GM21390 (cell line): ENCODE data around the gene ATP1A3.
"Not testable (repeated sequence)": the region's sequence is repeated elsewhere in the genome, so short reads cannot be mapped to it uniquely, and the experiment has no call there.

Source experiments
- ATAC-seq: cut with Tn5 transposase; IDR thresholded peaks from one replicate; pipeline ENCODE4 v1.9.1; 2021; ENCODE audit not compliant: unreplicated experiment

Gene ATP1A3

GRCh38 chr19:42012747-42013146 is 18.7 kb upstream of the ATP1A3 start:
- ATAC-seq: not testable (repeated sequence)

GRCh38 chr19:42010245-42011126 is 16.5 kb upstream of the ATP1A3 start:
- ATAC-seq: no peak

DNA sequence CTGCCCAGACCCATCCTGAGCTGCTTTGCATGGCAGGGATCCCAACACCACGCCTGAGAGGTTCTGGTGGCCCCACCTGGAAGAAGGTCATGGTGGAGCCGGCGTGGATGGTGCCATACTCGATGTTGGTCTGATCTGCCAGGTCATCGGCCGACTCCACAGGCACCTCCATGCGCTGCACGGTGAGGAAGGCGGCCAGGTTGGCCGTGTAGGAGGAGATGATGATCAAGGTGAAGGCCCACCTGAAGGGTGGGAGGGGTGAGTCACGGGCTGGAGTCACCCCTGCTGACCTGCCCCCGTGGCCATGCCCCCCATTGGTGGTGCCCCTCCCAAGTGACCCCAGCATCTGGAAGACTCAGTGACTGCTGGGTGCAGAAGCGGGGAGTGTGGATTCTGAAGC is 12.5 kb upstream of the ATP1A3 start:
- no peak for ATAC-seq

DNA sequence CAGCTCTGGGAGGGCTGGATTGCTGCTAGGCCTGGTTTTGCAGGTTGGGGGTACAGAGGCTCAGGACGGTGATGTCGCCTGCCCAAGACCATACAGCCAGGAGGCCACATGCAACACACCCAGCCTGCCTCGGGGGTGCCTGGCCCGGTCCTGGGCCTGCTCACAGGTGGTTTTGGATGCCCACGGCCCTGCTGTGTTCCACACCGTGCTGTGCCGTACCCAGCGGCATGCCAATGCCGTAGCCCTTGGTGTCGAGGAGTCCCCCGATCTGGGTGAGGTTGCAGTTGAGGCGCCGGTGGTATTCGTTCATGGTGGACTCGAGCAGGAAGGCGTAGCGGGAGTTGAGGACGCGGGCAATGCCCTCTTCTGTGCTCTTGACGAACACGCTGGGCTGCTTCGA is 11.5 kb upstream of the ATP1A3 start:
- no peak for ATAC-seq

DNA sequence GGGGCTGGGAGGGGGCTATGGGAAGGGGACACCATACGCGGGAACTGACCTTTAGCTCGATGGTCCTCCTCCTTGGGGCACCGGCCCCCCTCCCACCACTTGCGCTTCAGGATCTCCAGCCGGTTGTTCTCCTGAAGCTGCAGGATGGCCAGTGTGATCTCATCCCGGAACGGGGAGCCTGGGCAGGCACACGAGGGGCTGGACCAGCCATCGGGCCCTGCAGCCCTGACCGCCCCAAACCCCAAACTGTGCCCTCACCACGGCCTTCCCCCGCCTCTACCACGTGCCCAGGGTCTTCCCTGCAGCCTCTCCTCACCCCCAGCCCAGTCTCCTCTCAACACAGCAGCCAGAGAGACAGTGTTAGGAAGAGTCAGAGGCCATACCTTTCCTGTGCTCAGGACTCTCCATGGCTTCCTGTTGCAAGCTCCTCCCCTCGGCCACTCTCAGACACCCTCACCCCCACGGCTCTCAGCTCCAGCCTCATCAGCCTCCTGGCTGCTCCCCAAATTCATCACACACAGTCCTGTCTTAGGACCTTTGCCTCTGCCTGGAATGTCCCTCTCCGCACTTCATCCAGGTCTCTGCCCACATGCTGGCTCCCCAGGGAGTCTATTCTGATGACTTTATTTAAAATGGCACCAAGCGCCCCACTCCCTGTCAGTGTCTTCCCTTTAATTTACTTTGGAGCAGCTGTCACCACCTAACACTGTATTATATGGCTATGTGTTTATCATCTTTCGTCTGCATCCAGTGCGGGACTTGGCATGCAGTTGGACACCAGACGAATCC is 9.7 kb upstream of the ATP1A3 start:
- no peak for ATAC-seq

DNA sequence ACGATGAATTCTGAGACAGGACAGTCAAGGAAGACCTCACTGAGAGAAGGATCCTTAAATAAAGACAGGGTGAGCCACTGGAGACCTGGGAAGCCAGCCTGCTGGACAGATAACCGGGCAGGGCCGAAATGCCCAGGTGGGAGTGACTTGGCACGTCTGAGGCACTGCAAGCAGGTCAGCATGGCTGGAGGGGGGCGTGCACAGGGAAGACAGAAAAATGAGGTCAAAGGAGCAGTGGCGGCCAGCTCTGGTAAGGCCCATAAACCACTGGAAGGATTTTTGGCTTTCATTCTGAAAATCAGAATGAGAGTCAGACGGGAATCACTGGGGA is 5.8 kb upstream of the ATP1A3 start:
- ATAC-seq: no peak

GRCh38 chr19:41999071-41999877 is 5.2 kb upstream of the ATP1A3 start:
- no peak for ATAC-seq

DNA sequence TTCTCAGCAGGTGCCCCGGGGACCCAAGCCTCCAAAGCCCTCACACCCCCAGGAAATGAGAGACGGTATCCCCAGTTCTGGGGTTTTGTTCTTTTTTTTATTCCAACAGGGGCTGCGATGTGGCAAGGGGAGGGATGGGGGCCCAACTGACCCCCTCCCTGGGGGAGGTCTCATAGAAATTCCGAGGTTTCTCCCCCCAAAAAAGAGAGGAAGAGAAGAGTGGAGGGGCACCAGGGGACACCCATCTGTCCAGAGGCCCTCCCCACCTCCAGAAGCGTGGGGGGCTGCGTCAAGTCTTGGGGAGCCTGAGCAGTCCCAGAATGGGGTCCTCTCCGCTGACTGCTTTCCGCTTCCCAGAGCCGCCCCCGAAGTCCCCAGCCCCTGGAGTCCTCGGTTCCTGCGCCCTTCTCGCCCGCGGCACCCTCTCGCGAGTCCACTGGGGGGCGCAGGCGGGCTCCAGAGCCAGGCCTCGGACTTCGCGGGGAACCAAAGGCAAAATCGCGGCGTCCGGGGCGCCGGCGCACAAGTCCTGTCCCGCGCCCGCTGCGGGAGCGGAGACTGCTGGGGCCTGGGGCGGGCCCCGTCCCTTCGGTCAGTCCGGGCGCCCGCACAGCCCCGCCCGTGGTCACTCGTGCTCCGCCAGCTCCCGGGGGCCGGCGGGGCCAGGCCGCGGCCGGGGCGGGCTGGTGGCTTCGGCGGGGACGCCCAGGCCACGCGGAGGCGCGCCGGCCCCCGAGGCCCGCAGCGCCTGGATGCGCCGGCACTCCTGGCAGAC is 4.4 kb upstream of the ATP1A3 start:
- no peak for ATAC-seq

DNA sequence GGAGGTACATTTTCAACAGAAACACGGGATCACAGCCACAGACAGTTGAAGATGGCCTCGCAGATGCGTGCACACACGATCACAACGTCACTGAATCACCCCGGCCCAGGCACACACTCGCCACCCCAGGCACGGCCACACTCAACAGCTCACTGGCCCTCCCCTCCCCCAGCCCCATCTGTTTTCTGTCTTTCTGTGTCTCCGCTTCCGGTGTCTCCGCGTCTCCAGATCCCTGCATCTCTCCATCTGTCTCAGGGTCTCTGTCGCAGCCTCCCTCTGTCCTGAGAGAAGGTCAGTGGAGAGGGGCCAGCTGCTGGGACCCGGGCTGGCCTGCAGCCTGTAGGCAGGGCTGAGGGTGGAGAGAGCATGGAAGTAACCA is 3.8 kb upstream of the ATP1A3 start:
- no peak for ATAC-seq

GRCh38 chr19:41997121-41997850 is 3.3 kb upstream of the ATP1A3 start:
- no peak for ATAC-seq

DNA sequence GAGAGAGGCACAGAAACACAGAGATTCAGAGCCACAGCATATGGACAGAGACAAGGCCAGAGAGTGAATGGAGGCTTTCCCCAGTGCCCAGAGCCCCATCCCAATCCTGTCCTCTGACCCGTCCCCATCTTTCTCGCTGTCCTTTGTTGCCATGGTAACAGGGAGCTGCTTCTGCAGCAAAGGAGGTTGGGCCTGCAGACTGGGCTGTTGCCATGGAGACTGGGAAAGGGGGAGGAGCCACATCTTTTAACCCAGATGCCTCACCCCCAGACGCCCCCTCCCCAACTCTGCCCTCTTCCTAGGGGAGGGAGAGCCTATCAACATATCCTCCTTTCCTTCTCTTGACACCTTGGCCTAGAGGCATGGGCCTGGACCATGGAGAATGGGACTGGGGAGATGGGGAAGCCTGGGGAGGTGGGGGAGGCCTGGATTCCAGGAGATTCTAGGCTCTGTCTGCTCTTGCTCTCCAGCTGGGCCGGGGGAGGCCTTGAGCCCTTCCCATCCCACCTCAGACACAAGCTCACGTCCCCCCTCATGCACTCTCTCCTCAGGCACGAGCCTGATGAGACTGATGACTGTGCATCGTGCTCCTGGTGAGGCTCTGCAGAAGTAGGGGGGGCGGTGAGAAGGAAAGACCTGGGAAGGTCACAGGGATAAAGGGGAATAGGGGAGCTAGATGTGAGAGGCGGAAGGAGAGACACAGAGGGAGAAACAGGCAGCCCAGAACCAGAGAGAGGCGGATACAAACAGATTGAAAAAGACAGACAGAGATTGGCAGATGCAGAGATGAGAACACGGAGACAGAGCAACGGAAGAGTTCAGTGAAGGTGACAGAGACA is 2.1 kb upstream of the ATP1A3 start:
- no peak for ATAC-seq

DNA sequence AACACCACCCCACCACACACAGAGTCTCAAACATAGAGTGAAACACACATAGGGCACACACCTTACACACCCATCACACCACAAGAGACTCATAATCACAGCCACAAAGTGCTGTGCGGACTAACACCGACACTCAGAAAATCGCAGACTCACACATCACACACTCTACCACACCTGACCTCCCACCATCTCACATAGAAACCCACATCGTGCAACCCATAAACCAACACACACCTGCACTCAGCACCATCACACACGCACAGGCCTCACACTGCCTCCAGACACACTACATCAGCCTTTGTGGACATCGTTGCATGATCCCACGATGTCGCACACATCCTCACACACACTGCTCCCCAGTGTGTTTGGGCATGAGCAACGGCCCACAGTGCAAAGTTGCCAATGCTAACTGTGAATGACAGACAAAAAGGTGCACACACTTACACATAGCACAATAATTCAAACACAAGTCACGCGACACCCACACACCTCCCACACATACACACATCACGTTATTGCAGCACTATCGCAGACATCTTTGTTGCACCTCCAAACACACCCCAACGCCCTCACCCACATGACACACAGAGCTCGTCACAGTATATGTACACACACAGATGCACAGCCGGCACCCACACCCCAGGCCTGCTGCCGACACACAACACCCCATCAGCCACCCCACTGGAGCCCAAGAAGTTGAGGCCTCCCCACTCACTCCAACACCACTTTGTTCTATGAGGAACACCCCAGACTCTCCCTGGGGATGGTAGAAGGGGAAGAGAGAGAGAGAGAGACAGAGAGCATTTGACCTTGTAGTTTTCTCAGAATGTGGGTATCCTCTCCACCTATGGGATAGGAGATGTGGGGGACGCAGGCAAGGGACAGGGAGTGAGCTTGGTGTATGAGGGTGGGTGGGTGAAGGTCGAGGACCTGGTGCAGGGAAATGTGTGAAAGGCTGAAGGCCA is 1.2 kb upstream of the ATP1A3 start:
- no peak for ATAC-seq

DNA sequence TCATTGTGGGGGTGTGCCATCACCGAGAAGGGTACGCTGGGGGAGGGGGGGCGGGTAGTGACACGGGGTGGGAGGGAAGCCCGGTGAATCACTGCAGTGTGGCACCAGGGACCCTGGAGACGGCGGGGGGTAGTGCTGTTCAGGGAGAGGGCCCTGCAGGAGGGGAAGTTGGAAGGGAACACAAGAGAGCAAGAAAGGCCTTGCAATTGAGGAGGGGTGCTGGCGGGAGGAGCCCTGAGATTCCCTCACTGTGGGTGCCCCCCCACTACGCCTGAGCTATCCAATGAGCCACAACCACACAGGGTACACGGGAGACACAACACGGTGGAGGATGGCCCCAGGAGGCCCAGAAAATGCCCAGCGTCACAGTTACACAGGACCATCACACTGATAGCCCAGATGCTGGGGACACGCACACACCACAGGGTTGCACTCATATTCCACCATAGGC is 516 bp upstream of the ATP1A3 start:
- no peak for ATAC-seq

DNA sequence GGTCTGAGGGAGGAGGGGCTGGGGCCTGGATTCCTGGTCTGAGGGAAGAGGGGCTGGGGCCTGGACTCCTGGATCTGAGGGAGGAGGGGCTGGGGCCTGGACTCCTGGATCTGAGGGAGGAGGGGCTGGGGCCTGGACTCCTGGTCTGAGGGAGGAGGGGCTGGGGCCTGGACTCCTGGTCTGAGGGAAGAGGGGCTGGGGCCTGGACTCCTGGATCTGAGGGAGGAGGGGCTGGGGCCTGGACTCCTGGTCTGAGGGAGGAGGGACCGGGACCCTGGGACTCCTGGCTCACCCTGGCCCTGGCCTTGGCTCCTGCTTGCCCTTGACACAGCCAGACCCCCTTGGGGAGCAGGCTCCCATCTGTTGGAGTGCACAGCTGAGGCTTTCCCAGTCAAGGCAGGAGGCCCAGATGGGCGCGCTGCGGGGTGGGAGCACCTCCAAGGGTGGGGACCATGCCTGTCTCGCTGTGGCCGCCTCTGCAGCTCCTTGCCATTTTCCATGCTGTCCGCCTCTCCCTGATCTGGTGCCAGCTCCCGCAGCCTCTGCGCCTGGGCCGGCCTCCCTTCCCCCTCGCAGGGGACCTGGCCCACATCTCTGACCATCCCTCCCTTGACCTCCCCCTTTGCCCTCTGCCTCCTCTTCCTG is 2.0 kb downstream of the ATP1A3 start:
- ATAC-seq: not testable (repeated sequence)

- no peak for ATAC-seq
Observed at GRCh38 chr19:41991025-41991424, 3.0 kb downstream of the ATP1A3 start.

- ATAC-seq: no peak
Observed at GRCh38 chr19:41990615-41991014, 3.4 kb downstream of the ATP1A3 start.

GRCh38 chr19:41990028-41990427 is 4.0 kb downstream of the ATP1A3 start:
- no peak for ATAC-seq

DNA sequence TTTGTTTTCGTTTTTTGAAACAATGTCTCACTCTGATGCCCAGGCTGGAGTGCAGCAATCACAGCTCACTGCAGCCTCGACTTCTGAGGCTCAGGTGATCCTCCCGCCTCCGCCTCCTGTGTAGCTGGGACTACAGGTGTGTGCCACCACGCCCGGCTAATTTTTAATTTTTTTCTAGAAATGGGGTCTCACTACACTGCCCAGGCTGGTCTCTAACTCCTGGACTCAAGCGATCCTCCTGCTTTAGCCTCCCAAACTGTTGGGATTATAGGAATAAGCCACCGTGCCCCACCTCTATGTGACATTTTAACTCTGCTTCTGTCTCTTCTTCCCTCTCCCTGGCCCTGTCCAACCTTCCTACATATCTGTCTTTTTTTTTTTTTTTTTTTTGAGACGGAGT is 5.1 kb downstream of the ATP1A3 start:
- ATAC-seq: no peak
